Neuron (in vitro differentiated cells): Measurements from ENCODE around the gene RPH3AL.

ENCODE experiments used
- H2AFZ ChIP-seq: one replicate; pipeline ENCODE4 v1.6.1; 2013; ENCODE audit warnings: low read depth, mild to moderate bottlenecking, inconsistent platforms, low read length, moderate library complexity
- H3K27me3 ChIP-seq: one replicate; pipeline ENCODE4 v1.6.1; 2013; ENCODE audit warnings: low read length; ENCODE audit not compliant: insufficient read depth
- H3K36me3 ChIP-seq: one replicate; pipeline ENCODE4 v1.6.1; 2013; ENCODE audit warnings: low read length; ENCODE audit not compliant: insufficient read depth
- H3K4me1 ChIP-seq: one replicate; pipeline ENCODE4 v1.6.1; 2013; ENCODE audit warnings: low read length; ENCODE audit not compliant: insufficient read depth
- H3K4me3 ChIP-seq: 2 replicates; pipeline ENCODE4 v1.5.1; 2013; ENCODE audit warnings: mild to moderate bottlenecking, low read length, moderate library complexity
- H3K9me3 ChIP-seq: one replicate; pipeline ENCODE4 v1.6.1; 2013; ENCODE audit warnings: low read length

The RPH3AL gene

DNA sequence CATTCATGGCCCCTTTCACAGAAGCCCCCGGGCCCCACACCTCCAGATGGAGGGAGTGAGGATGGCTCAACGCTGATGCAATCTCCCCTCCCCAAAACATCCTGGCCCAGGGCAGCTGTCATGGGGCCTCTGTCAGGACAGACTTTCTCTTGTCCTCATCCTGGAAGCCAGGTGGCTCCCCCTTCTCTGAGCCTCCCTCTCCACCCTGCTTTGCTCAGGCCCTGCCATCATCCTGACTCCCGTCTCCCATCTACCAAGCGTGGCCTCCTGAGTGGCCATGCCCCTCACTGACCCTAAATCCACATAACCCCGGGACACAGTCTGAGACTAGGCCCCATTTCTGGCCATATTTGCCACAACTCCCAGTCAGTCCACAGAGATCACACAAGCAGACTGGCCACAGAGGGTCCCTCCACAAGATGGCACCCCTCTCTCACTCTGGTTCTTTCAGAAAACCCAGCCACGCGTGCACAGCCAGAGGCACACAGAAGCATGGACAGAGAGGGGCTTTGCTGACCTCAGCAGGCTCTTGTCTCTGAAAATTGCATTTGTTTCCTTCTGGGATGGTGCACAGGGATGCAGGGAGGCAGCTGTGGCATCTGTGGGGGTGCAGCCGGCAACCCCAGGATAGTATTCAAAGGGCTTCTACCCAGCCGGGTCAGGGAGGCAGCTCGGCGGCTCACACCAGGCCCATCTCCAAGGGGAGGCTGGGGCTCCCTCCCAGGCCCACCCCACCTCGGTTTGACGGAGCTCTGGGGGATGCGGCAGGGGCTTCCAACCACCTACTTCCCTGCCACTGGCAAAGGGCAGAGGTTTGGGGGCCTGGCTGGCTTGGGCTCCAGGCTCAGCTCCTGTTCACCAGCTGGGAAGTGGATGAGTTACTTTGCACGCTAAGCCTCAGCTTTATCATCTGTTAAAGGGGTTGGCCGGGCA is 188.0 kb downstream of the RPH3AL start:
- Histone ChIP-seq H3K36me3 (no peaks in the 10 kb centered on the region), H3K4me3 (no peak overlapping the region), H3K9me3 (no peaks in the 10 kb centered on the region), H3K4me1 (peaks cover 2% of the 10 kb centered on the region), H3K27me3 (peaks cover 10% of the 10 kb centered on the region), H2AFZ (no peak overlapping the region)

DNA sequence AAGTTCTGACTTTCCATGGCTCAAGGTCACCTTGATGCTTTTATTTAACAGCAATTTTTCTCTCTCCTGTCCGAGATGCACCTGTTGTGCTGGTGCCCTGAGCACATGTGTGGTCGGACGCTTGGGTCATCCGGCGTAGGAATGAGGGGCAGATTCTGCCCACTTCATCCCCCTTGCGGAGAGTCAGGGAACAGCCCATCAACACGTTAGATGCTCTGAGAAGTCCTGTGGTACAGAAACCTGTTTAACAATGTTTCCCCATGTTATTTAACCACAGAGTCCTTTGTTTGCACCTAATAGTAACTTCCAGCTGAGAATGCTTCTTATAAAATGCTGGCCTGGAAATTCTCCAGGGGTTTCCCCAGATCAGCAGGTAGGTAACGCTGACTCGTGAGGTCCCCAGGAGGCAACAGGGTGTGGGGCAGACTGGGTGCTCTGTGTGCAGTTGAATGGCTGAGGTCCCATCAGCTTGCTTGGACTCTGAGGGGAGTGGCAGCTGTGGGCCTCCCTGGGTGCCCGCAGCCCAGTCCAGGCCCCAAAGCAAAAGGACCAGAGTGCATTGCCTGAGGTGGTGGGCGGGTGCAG is 189.0 kb downstream of the RPH3AL start:
- Histone ChIP-seq H3K27me3 (peaks cover 8% of the 10 kb centered on the region), H3K4me1 (peaks cover 2% of the 10 kb centered on the region), H3K9me3 (no peaks in the 10 kb centered on the region), H3K4me3 (no peak overlapping the region), H2AFZ (no peak overlapping the region), H3K36me3 (no peaks in the 10 kb centered on the region)

DNA sequence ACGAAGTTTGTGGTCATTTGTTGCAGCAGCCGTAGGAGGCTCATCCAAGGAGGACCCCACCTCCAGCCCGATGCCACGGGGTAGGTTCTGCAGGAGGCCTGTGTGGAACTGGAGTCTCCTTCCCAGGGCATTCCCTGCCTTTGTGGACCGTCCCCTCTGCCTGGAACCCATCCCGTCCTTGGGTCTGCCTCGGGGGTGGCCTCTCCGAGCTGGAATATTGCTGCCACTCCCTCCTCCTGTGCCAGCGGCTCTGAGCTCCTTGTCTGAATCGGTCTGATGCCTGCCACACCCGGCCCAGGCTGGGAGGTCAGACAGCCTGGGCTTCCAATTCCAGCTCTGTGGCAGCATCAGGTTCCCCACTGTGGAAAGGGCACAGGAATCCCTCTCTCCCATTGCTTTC is 189.9 kb downstream of the RPH3AL start:
- no peaks in the 10 kb centered on the region for H3K36me3 ChIP-seq
- no peak overlapping the region for H2AFZ ChIP-seq
- peaks cover 2% of the 10 kb centered on the region for H3K4me1 ChIP-seq
- H3K4me3 ChIP-seq: no peak overlapping the region
- peaks cover 2% of the 10 kb centered on the region for H3K9me3 ChIP-seq
- peaks cover 8% of the 10 kb centered on the region for H3K27me3 ChIP-seq
